ENCODE data around the gene ZFYVE28.

GRCh38 chr4:2423695-2424094 is 5.2 kb upstream of the ZFYVE28 start:
- TF ChIP-seq CTCF (IDR thresholded peaks at IDR 0.05 in 2 of 3, conservative IDR thresholded peaks at IDR 0.05 in 1 of 3; ENCODE audit: borderline replicate concordance in 1 of 3, insufficient read depth in 1 of 3, low read depth in 2 of 3, low read length in 2 of 3) (no peak), SP1 (IDR thresholded peaks at IDR 0.05; ENCODE audit: low read depth) (no peak), CEBPB (IDR thresholded peaks at IDR 0.05; ENCODE audit: low read depth) (no peak), ZNF274 (IDR thresholded peaks at IDR 0.05; ENCODE audit: low read depth, low read length) (no peak), REST (IDR thresholded peaks at IDR 0.05; ENCODE audit: low read depth) (no peak), FOSL1 (IDR thresholded peaks at IDR 0.05; ENCODE audit: low read depth) (no peak), EZH2 (IDR thresholded peaks at IDR 0.05) (no peak), EZH2phosphoT487 (IDR thresholded peaks at IDR 0.05; ENCODE audit: borderline replicate concordance) (no peak), JUND (IDR thresholded peaks at IDR 0.05) (no peak)

Data from HCT116 (cell line).